SK-N-SH (cell line): ENCODE measurements around the gene KRT81. TPM values are rescaled to one million over a fixed set of nuclear protein-coding genes. Genes with fewer than 3 reads are reported as not detected.
A peak's percentile ranks its signal among the peaks of the same experiment; 100 is the strongest.

Experiments used
- CTCF ChIA-PET: fragments of 300-600, 350-600 bp; formaldehyde crosslinking; extraction: SDS; loops from one replicate; lab custom pipeline; 2021; lab: Yijun Ruan, JAX
- POLR2A ChIA-PET: fragments of 350-600 bp; sonication (Branson Sonifier 250); formaldehyde crosslinking; extraction: SDS; loops from one replicate; lab custom pipeline; 2020; ENCODE audit warnings: antibody characterized with exemption, inconsistent platforms; lab: Yijun Ruan, JAX
- DNase-seq: peaks from one replicate; pipeline ENCODE4 v3.0.0; 2012
- H2AFZ ChIP-seq: fragments of 200-600 bp; sonication (generic); 2 replicates; pipeline ENCODE4 v1.8.1; 2016; ENCODE audit warnings: antibody characterized with exemption, mild to moderate bottlenecking, low read depth
- H3F3A ChIP-seq: fragments of 200-600 bp; sonication (generic); replicated peaks from 2 replicates; pipeline ENCODE3; 2016; ENCODE audit warnings: antibody characterized with exemption, mild to moderate bottlenecking; ENCODE audit not compliant: insufficient read depth
- H3K27ac ChIP-seq, 2 experiments: fragments of 200-500 bp in 1 of 2; fragments of 200-600 bp in 1 of 2; sonication (Bioruptor generic) in 1 of 2; sonication (generic), shearing (Covaris generic) in 1 of 2; 2 replicates each; pipeline versions ENCODE4 v1.5.1 to v1.6.1; 2014 to 2016; ENCODE audit warnings: low read depth in 2 of 2, inconsistent platforms in 1 of 2, low read length in 1 of 2, mild to moderate bottlenecking in 1 of 2, mixed read lengths in 1 of 2
- H3K27me3 ChIP-seq: fragments of 200-600 bp; sonication (generic), shearing (Covaris generic); 2 replicates; pipeline ENCODE4 v1.6.1; 2016; ENCODE audit warnings: mixed run types; ENCODE audit not compliant: insufficient read depth
- H3K36me3 ChIP-seq, 2 experiments: fragments of 200-500 bp in 1 of 2; fragments of 200-600 bp in 1 of 2; sonication (Bioruptor generic) in 1 of 2; sonication (generic) in 1 of 2; replicated peaks in 1 of 2; 2 replicates each; pipeline versions ENCODE3 to v1.5.1; 2014 to 2016; ENCODE audit warnings: low read length in 1 of 2, mild to moderate bottlenecking in 1 of 2; ENCODE audit not compliant: insufficient read depth in 2 of 2, control insufficient read depth in 1 of 2
- H3K4me1 ChIP-seq, 2 experiments: fragments of 200-500 bp in 1 of 2; fragments of 200-600 bp in 1 of 2; sonication (Bioruptor generic) in 1 of 2; sonication (generic), shearing (Covaris generic) in 1 of 2; 2 replicates each; pipeline versions ENCODE4 v1.5.1 to v1.6.1; 2014 to 2016; ENCODE audit warnings: low read depth in 1 of 2, low read length in 1 of 2, mixed run types in 1 of 2; ENCODE audit not compliant: insufficient read depth in 2 of 2, control insufficient read depth in 1 of 2
- H3K4me2 ChIP-seq: fragments of 200-600 bp; sonication (generic), shearing (Covaris generic); 2 replicates; pipeline ENCODE4 v1.6.1; 2017; ENCODE audit warnings: mixed run types
- H3K4me3 ChIP-seq, 2 experiments: fragments of 200-500 bp in 1 of 2; fragments of 200-600 bp in 1 of 2; sonication (Bioruptor generic) in 1 of 2; sonication (generic), shearing (Covaris generic) in 1 of 2; 2 replicates each; pipeline versions ENCODE4 v1.5.1 to v1.8.1; 2014 to 2016; ENCODE audit warnings: low read depth in 2 of 2, inconsistent platforms in 1 of 2, low read length in 1 of 2, mild to moderate bottlenecking in 1 of 2, mixed read lengths in 1 of 2, moderate library complexity in 1 of 2
- H3K79me2 ChIP-seq: fragments of 200-600 bp; sonication (generic); 2 replicates; pipeline ENCODE4 v1.8.1; 2017; ENCODE audit warnings: mild to moderate bottlenecking; ENCODE audit not compliant: insufficient read depth
- H3K9ac ChIP-seq: fragments of 200-600 bp; sonication (generic); 2 replicates; pipeline ENCODE4 v1.6.1; 2017; ENCODE audit warnings: mixed run types
- H3K9me2 ChIP-seq: fragments of 200-600 bp; sonication (generic); 2 replicates; pipeline ENCODE4 v1.6.1; 2017; ENCODE audit warnings: mixed run types
- H3K9me3 ChIP-seq: fragments of 200-600 bp; sonication (generic); 2 replicates; pipeline ENCODE4 v1.6.1; 2017; ENCODE audit warnings: mixed run types, mild to moderate bottlenecking, moderate library complexity
- H4K20me1 ChIP-seq: fragments of 200-600 bp; sonication (generic); 2 replicates; pipeline ENCODE4 v1.6.1; 2017; ENCODE audit warnings: mild to moderate bottlenecking, mixed run types; ENCODE audit not compliant: insufficient read depth
- ELF1 ChIP-seq: IDR thresholded peaks from 2 replicates; pipeline ENCODE4 v1.4.0; 2012
- EP300 ChIP-seq, 2 experiments: IDR thresholded peaks; 2 replicates each; pipeline versions ENCODE4 v1.4.0 to v1.6.1; 2012; ENCODE audit warnings: borderline replicate concordance in 1 of 2, low read depth in 1 of 2, low read length in 1 of 2
- GABPA ChIP-seq: IDR thresholded peaks from 2 replicates; pipeline ENCODE4 v1.4.0; 2012; ENCODE audit warnings: low read depth, mild to moderate bottlenecking
- GATA2 ChIP-seq: sonication (generic); formaldehyde crosslinking; IDR thresholded peaks from 2 replicates; pipeline ENCODE4 v1.5.0; 2020; ENCODE audit warnings: mild to moderate bottlenecking, missing genetic modification reagents
- JUND ChIP-seq: IDR thresholded peaks from 2 replicates; pipeline ENCODE4 v1.4.0; 2012
- MEF2A ChIP-seq: IDR thresholded peaks from 2 replicates; pipeline ENCODE4 v1.4.0; 2012; ENCODE audit warnings: low read depth, borderline replicate concordance
- RAD21 ChIP-seq: IDR thresholded peaks from 2 replicates; pipeline ENCODE4 v1.6.1; 2012; ENCODE audit warnings: mild to moderate bottlenecking, low read length
- RCOR1 ChIP-seq: fragments of 150-350 bp; IDR thresholded peaks from 2 replicates; pipeline ENCODE4 v1.6.1; 2017; ENCODE audit warnings: antibody characterized with exemption, low read length
- RXRA ChIP-seq: IDR thresholded peaks from 2 replicates; pipeline ENCODE4 v1.4.0; 2012; ENCODE audit warnings: low read depth, mild to moderate bottlenecking, borderline replicate concordance
- SIN3A ChIP-seq: IDR thresholded peaks from 2 replicates; pipeline ENCODE4 v1.6.1; 2012; ENCODE audit warnings: low read depth, mild to moderate bottlenecking, low read length, moderate library complexity, borderline replicate concordance
- SMC3 ChIP-seq: IDR thresholded peaks from 2 replicates; pipeline ENCODE4 v1.6.1; 2012; ENCODE audit warnings: low read depth, low read length, improper control_type of control experiment
- TAF1 ChIP-seq: IDR thresholded peaks from 2 replicates; pipeline ENCODE4 v1.6.1; 2012; ENCODE audit warnings: low read depth, mild to moderate bottlenecking, low read length, moderate library complexity, borderline replicate concordance
- TCF12 ChIP-seq: IDR thresholded peaks from 2 replicates; pipeline ENCODE4 v1.4.0; 2012
- YY1 ChIP-seq: IDR thresholded peaks from 2 replicates; pipeline ENCODE4 v1.4.0; 2012; ENCODE audit warnings: low read depth, mild to moderate bottlenecking
- WGBS: methylation state at CpG from one replicate; pipeline ENCODE4 v1.1.6; 2017; ENCODE audit warnings: low lambda C conversion rate; 5-methylcytosine and 5-hydroxymethylcytosine counted together
- polyA plus RNA-seq, 3 experiments: library from polyadenylated mRNA; depleted of rRNA; stranded (reverse); fragments of >200 nt; gene quantifications; 2 replicates each; pipeline ENCODE4 v1.2.3, GENCODE V29; 2012
- TF ChIP-seq, protein P1 (sequence below): fragments of 150-350 bp; IDR thresholded peaks from 2 replicates; pipeline ENCODE4 v1.6.1; 2017; ENCODE audit warnings: antibody characterized with exemption, low read length, low read depth, borderline replicate concordance
- TF ChIP-seq, protein P2 (sequence below): IDR thresholded peaks from 2 replicates; pipeline ENCODE4 v1.6.1; 2012; ENCODE audit warnings: mild to moderate bottlenecking, low read depth, low read length, moderate library complexity
- TF ChIP-seq, protein P3 (sequence below): IDR thresholded peaks from 2 replicates; pipeline ENCODE4 v1.4.0; 2012; ENCODE audit warnings: low read depth
- TF ChIP-seq, protein P4 (sequence below): IDR thresholded peaks from 2 replicates; pipeline ENCODE4; 2012
- TF ChIP-seq, protein P5 (sequence below): IDR thresholded peaks from 2 replicates; pipeline ENCODE4 v1.4.0; 2012; ENCODE audit warnings: low read depth, borderline replicate concordance

KRT81 gene
- polyA plus RNA-seq, 1 of the 3 experiments (the other 2 are of a cell fraction): 1.9 TPM

DNA sequence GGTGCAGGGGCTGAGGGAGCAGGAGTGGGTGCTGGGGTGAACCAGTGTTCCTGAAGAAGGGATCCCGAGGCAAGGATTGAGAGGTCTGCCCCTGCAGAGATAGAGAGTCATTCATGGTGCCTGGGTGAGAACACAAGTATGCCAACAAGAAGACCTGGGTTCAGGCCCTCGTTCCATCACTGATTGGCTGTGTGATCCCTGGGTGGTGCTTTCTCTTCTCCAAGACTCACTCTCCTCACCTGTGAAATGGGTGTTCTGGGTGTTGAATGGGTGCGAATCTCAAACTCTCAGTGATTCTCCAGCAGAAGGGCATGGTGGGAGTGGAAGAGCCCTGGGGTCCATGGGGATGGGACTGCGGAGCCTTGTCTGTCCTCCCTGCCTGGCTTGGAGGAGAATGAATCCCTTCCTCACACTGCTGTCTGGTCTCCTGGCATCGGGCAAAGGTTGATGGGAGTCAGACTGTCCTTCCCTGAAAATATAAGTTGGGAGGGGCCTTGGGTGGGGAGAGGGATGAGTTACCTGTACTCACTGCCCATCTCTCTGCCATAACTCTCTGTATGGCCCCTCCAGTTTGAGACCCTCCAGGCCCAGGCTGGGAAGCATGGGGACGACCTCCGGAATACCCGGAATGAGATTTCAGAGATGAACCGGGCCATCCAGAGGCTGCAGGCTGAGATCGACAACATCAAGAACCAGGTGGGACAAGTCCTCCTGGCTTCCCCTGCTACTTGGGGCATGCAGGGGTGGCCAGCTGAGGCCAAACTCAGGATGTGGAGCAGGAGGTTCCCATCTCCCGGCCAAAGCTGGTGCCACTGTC, 48.7 kb downstream of the KRT81 start:
- POLR2A ChIA-PET: no interaction called here
- H3K9ac ChIP-seq: no peak overlapping the region
- WGBS: 93% methylated on average over 7 of the region's 11 CpGs

DNA sequence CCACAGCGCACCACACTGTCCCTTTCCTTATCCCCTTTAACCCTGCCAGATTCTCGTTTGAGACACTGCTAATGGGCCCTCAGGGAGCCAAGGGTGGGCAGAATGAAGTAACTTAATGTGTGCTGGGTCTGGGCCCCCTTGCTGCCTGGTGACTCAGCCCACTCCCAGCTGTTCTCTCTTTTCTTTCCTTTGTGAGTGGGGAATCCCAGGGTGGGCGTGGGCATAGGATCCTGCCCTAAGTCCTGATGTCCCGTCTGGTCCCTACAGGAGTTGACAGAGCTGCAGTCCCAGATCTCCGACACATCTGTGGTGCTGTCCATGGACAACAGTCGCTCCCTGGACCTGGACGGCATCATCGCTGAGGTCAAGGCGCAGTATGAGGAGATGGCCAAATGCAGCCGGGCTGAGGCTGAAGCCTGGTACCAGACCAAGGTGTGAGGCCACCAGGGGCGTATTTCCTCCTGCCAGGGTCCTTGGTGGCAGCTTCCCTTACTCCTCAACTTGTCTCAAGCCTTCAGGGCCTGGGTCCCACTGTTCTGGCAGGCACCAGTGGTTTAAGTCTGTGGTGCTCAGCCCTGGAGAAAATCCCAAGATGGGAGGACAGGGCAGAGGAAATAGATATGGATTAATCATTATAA, 50.0 kb downstream of the KRT81 start:
- Histone ChIP-seq H3K9ac (no peak overlapping the region), H3K36me3 (no peaks in the 10 kb centered on the region), H2AFZ (no peak overlapping the region), H3K27me3 (no peaks in the 10 kb centered on the region), H3K4me2 (no peak overlapping the region), H3K4me1 (peaks cover 17 to 23% of the 10 kb centered on the region in 2 experiments; a peak in 3 of 4 replicates), H3F3A (no peaks in the 10 kb centered on the region), H4K20me1 (no peaks in the 10 kb centered on the region), H3K9me3 (no peaks in the 10 kb centered on the region), H3K79me2 (no peaks in the 10 kb centered on the region), H3K4me3 (no peak overlapping the region), H3K27ac (no peak overlapping the region), H3K9me2 (no peaks in the 10 kb centered on the region)
- TF ChIP-seq EP300 (IDR thresholded peaks at IDR 0.05; ENCODE audit: borderline replicate concordance in 1 of 2, low read depth in 1 of 2, low read length in 1 of 2): no peak
- TF ChIP-seq RCOR1: no peak
- no peak for TF ChIP-seq RAD21
- TF ChIP-seq, protein P1, sequence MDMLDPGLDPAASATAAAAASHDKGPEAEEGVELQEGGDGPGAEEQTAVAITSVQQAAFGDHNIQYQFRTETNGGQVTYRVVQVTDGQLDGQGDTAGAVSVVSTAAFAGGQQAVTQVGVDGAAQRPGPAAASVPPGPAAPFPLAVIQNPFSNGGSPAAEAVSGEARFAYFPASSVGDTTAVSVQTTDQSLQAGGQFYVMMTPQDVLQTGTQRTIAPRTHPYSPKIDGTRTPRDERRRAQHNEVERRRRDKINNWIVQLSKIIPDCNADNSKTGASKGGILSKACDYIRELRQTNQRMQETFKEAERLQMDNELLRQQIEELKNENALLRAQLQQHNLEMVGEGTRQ: no peak
- TF ChIP-seq, protein P2, sequence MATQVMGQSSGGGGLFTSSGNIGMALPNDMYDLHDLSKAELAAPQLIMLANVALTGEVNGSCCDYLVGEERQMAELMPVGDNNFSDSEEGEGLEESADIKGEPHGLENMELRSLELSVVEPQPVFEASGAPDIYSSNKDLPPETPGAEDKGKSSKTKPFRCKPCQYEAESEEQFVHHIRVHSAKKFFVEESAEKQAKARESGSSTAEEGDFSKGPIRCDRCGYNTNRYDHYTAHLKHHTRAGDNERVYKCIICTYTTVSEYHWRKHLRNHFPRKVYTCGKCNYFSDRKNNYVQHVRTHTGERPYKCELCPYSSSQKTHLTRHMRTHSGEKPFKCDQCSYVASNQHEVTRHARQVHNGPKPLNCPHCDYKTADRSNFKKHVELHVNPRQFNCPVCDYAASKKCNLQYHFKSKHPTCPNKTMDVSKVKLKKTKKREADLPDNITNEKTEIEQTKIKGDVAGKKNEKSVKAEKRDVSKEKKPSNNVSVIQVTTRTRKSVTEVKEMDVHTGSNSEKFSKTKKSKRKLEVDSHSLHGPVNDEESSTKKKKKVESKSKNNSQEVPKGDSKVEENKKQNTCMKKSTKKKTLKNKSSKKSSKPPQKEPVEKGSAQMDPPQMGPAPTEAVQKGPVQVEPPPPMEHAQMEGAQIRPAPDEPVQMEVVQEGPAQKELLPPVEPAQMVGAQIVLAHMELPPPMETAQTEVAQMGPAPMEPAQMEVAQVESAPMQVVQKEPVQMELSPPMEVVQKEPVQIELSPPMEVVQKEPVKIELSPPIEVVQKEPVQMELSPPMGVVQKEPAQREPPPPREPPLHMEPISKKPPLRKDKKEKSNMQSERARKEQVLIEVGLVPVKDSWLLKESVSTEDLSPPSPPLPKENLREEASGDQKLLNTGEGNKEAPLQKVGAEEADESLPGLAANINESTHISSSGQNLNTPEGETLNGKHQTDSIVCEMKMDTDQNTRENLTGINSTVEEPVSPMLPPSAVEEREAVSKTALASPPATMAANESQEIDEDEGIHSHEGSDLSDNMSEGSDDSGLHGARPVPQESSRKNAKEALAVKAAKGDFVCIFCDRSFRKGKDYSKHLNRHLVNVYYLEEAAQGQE: no peak
- TF ChIP-seq JUND: no peak
- no peak for TF ChIP-seq ELF1
- TF ChIP-seq GATA2 (CRISPR knock-in tag): no peak
- POLR2A ChIA-PET: no interaction called here
- WGBS: 83% methylated on average over 9 of the region's 11 CpGs
- DNase-seq: peak; percentile 13
- CTCF ChIA-PET: interaction anchor here (1.4 to 1.7 kb wide), 2 partner anchors 20 to 38 kb away, joined by 7 to 8 read pairs; no protein-coding TSS in a partner anchor

More for the DNA sequence above, 48.7 kb downstream of the KRT81 start:
- H3K36me3 ChIP-seq: no peaks in the 10 kb centered on the region
- DNase-seq: peak; percentile 9
- no peak overlapping the region for H3K4me2 ChIP-seq
- peaks cover 19 to 23% of the 10 kb centered on the region in 2 experiments; a peak in 3 of 4 replicates for H3K4me1 ChIP-seq
- TF ChIP-seq RCOR1 (no peak), TCF12 (no peak), JUND (no peak), ELF1 (no peak), TAF1 (no peak), YY1 (no peak), GABPA (no peak), SIN3A (no peak), SMC3 (no peak), RXRA (no peak), MEF2A (no peak)
- TF ChIP-seq, protein P3, sequence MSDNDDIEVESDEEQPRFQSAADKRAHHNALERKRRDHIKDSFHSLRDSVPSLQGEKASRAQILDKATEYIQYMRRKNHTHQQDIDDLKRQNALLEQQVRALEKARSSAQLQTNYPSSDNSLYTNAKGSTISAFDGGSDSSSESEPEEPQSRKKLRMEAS: no peak
- TF ChIP-seq, protein P4, sequence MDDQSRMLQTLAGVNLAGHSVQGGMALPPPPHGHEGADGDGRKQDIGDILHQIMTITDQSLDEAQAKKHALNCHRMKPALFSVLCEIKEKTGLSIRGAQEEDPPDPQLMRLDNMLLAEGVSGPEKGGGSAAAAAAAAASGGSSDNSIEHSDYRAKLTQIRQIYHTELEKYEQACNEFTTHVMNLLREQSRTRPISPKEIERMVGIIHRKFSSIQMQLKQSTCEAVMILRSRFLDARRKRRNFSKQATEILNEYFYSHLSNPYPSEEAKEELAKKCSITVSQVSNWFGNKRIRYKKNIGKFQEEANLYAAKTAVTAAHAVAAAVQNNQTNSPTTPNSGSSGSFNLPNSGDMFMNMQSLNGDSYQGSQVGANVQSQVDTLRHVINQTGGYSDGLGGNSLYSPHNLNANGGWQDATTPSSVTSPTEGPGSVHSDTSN: no peak
- TF ChIP-seq, protein P5, sequence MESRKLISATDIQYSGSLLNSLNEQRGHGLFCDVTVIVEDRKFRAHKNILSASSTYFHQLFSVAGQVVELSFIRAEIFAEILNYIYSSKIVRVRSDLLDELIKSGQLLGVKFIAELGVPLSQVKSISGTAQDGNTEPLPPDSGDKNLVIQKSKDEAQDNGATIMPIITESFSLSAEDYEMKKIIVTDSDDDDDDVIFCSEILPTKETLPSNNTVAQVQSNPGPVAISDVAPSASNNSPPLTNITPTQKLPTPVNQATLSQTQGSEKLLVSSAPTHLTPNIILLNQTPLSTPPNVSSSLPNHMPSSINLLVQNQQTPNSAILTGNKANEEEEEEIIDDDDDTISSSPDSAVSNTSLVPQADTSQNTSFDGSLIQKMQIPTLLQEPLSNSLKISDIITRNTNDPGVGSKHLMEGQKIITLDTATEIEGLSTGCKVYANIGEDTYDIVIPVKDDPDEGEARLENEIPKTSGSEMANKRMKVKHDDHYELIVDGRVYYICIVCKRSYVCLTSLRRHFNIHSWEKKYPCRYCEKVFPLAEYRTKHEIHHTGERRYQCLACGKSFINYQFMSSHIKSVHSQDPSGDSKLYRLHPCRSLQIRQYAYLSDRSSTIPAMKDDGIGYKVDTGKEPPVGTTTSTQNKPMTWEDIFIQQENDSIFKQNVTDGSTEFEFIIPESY: no peak
- no peaks in the 10 kb centered on the region for H3K27me3 ChIP-seq
- CTCF ChIA-PET: interaction anchor here (0.6 to 3.5 kb wide), 5 partner anchors 21 to 85 kb away, joined by 3 to 15 read pairs (median 7); no protein-coding TSS in a partner anchor
- no peaks in the 10 kb centered on the region for H4K20me1 ChIP-seq
- H3K9me2 ChIP-seq: no peaks in the 10 kb centered on the region
- H3K9me3 ChIP-seq: no peaks in the 10 kb centered on the region
- H3K79me2 ChIP-seq: no peaks in the 10 kb centered on the region
- no peak overlapping the region for H2AFZ ChIP-seq
- H3K27ac ChIP-seq: no peak overlapping the region
- no peaks in the 10 kb centered on the region for H3F3A ChIP-seq
- H3K4me3 ChIP-seq: no peak overlapping the region
